NK-92 (cell line): Measurements from ENCODE around the gene RND3.

Experiments used
- DNase-seq: peaks from one replicate; lab custom pipeline; 2025; ENCODE audit not compliant: unreplicated experiment; lab: John Stamatoyannopoulos, UW

RND3 gene

GRCh38 chr2:150445398-150445797 lies 42.1 kb downstream of the RND3 start:
- DNase-seq, result no peak

GRCh38 chr2:150442484-150442883 lies 45.0 kb downstream of the RND3 start:
- DNase-seq, result no peak

- DNase-seq, result no peak
Observed at GRCh38 chr2:150441784-150442183, 45.7 kb downstream of the RND3 start.

- no peak for DNase-seq
Observed at GRCh38 chr2:150441226-150441625, 46.2 kb downstream of the RND3 start.

GRCh38 chr2:150438654-150439053 lies 48.8 kb downstream of the RND3 start:
- no peak for DNase-seq

GRCh38 chr2:150438041-150438440 lies 49.4 kb downstream of the RND3 start:
- DNase-seq, result no peak

GRCh38 chr2:150432312-150432625 lies 55.2 kb downstream of the RND3 start:
- no peak for DNase-seq

GRCh38 chr2:150431561-150432311 lies 55.7 kb downstream of the RND3 start:
- no peak for DNase-seq

- no peak for DNase-seq
Observed at GRCh38 chr2:150429384-150429961, 58.0 kb downstream of the RND3 start.

GRCh38 chr2:150428641-150429040 lies 58.8 kb downstream of the RND3 start:
- no peak for DNase-seq

GRCh38 chr2:150427298-150427697 lies 60.2 kb downstream of the RND3 start:
- DNase-seq, result no peak

- DNase-seq, result no peak
Observed at GRCh38 chr2:150426724-150427123, 60.7 kb downstream of the RND3 start.

GRCh38 chr2:150426315-150426714 lies 61.2 kb downstream of the RND3 start:
- DNase-seq, result no peak

GRCh38 chr2:150425121-150425955 lies 62.1 kb downstream of the RND3 start:
- DNase-seq, result no peak

- DNase-seq, result no peak
Observed at GRCh38 chr2:150424406-150424805, 63.1 kb downstream of the RND3 start.

- DNase-seq, result no peak
Observed at GRCh38 chr2:150421126-150421651, 66.3 kb downstream of the RND3 start.

- no peak for DNase-seq
Observed at GRCh38 chr2:150418916-150419315, 68.6 kb downstream of the RND3 start.
